Parathyroid adenoma (tissue), 2 donors: Measurements from ENCODE around the gene SLC2A10.

Source experiments
- H2AFZ ChIP-seq: fragments of 300-600 bp; sonication (generic); one replicate; pipeline ENCODE4 v1.7.0; 2017; ENCODE audit warnings: antibody characterized with exemption, mild to moderate bottlenecking
- H3K27ac ChIP-seq: fragments of 300-600 bp; sonication (generic); one replicate; pipeline ENCODE4 v1.7.0; 2017
- H3K27me3 ChIP-seq: fragments of 300-600 bp; sonication (generic); one replicate; pipeline ENCODE4 v1.7.0; 2017; ENCODE audit warnings: low read length; ENCODE audit not compliant: control insufficient read depth, insufficient read depth
- H3K36me3 ChIP-seq: fragments of 300-600 bp; sonication (generic); one replicate; pipeline ENCODE4 v1.7.0; 2017; ENCODE audit warnings: low read length; ENCODE audit not compliant: control insufficient read depth, insufficient read depth
- H3K4me1 ChIP-seq: fragments of 300-600 bp; sonication (generic); one replicate; pipeline ENCODE4 v1.7.0; 2017; ENCODE audit warnings: control low read depth
- H3K4me2 ChIP-seq: fragments of 300-600 bp; sonication (generic); one replicate; pipeline ENCODE4 v1.7.0; 2017; ENCODE audit warnings: low read length
- H3K4me3 ChIP-seq: fragments of 300-600 bp; sonication (generic); one replicate; pipeline ENCODE4 v1.7.0; 2017; ENCODE audit warnings: low read depth, low read length
- H3K79me2 ChIP-seq: fragments of 300-600 bp; sonication (generic); one replicate; pipeline ENCODE4 v1.7.0; 2017; ENCODE audit warnings: control low read depth
- H3K9ac ChIP-seq: fragments of 300-600 bp; sonication (generic); one replicate; pipeline ENCODE4 v1.7.0; 2017; ENCODE audit warnings: mild to moderate bottlenecking
- H3K9me3 ChIP-seq: fragments of 300-600 bp; sonication (generic); one replicate; pipeline ENCODE4 v1.7.0; 2017; ENCODE audit warnings: low read length; ENCODE audit not compliant: control insufficient read depth
- TF ChIP-seq, protein P1 (sequence below): fragments of 300-600 bp; sonication (generic); IDR thresholded peaks from one replicate; pipeline ENCODE4 v1.7.0; 2017; ENCODE audit warnings: antibody characterized with exemption, mild to moderate bottlenecking
- donor health status: primary hyperparathyroidism.

Gene SLC2A10

DNA sequence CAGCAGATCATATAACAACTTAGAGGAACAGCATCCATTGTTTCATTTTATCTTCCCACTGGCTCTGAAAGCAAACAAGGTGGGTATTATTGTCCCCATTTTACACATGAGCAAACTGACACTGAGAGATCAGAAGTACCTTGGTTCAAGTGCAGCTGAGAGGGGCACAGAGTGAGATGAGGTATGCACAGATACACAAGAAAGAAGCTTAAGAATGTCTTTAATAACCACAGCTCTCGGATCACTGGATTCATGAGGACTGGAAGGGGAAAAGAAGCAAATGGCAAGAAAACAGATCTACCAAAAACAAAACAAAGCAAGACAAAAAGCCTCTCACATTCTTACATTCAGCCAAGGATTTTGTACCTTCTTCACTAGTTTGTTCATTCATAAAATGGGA lies 10.6 kb downstream of the SLC2A10 start:
- no peak overlapping the region for H3K27ac ChIP-seq
- H3K4me3 ChIP-seq, result no peak overlapping the region
- H2AFZ ChIP-seq, result no peak overlapping the region
- H3K27me3 ChIP-seq, result no peaks in the 10 kb centered on the region
- no peaks in the 10 kb centered on the region for H3K36me3 ChIP-seq
- no peak overlapping the region for H3K4me2 ChIP-seq
- no peaks in the 10 kb centered on the region for H3K79me2 ChIP-seq
- TF ChIP-seq, protein P1, sequence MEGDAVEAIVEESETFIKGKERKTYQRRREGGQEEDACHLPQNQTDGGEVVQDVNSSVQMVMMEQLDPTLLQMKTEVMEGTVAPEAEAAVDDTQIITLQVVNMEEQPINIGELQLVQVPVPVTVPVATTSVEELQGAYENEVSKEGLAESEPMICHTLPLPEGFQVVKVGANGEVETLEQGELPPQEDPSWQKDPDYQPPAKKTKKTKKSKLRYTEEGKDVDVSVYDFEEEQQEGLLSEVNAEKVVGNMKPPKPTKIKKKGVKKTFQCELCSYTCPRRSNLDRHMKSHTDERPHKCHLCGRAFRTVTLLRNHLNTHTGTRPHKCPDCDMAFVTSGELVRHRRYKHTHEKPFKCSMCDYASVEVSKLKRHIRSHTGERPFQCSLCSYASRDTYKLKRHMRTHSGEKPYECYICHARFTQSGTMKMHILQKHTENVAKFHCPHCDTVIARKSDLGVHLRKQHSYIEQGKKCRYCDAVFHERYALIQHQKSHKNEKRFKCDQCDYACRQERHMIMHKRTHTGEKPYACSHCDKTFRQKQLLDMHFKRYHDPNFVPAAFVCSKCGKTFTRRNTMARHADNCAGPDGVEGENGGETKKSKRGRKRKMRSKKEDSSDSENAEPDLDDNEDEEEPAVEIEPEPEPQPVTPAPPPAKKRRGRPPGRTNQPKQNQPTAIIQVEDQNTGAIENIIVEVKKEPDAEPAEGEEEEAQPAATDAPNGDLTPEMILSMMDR, result no peak
- H3K9me3 ChIP-seq, result no peaks in the 10 kb centered on the region
- H3K9ac ChIP-seq, result no peak overlapping the region
- no peaks in the 10 kb centered on the region for H3K4me1 ChIP-seq

DNA sequence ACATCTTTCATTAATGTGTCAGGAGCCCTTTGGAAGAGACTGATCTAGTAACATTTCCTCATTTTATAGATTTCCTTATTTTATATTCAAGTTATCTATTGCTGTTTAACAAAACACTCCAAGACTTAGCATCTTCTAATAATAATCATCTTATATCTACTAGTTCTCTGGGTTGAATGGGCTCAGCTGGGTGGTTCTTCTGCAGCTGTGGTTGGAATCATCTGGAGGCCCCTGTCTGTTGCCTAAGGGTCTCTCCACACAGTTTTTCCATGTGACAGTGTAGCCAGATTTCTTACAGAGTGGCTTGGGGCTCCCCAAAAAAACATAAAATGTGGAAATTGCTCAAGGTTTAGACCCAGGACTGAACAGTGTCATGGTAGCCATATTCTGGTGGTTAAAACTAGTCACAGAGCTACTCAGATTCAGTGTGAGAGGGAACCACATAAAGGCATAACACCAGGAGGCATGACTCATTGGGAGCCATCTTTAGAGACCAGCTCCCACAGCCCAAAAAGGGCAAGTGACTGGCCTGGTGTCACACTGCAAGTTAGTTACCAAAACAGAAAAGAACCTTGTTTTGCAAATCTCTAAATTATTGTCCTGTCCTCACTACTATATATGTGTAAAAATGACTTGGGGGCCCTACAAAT lies 11.5 kb downstream of the SLC2A10 start:
- no peak overlapping the region for H2AFZ ChIP-seq
- TF ChIP-seq, protein P1, result no peak
- H3K27me3 ChIP-seq, result no peaks in the 10 kb centered on the region
- no peaks in the 10 kb centered on the region for H3K79me2 ChIP-seq
- H3K4me1 ChIP-seq, result no peaks in the 10 kb centered on the region
- H3K27ac ChIP-seq, result no peak overlapping the region
- H3K9me3 ChIP-seq, result no peaks in the 10 kb centered on the region
- no peak overlapping the region for H3K4me2 ChIP-seq
- no peak overlapping the region for H3K9ac ChIP-seq
- no peaks in the 10 kb centered on the region for H3K36me3 ChIP-seq
- H3K4me3 ChIP-seq, result no peak overlapping the region

GRCh38 chr20:46721476-46721875 lies 12.0 kb downstream of the SLC2A10 start:
- Histone ChIP-seq H3K4me3 (no peak overlapping the region), H3K36me3 (no peaks in the 10 kb centered on the region), H3K27ac (no peak overlapping the region), H3K4me1 (no peaks in the 10 kb centered on the region), H3K9ac (no peak overlapping the region), H2AFZ (no peak overlapping the region), H3K9me3 (no peaks in the 10 kb centered on the region), H3K27me3 (no peaks in the 10 kb centered on the region), H3K4me2 (no peak overlapping the region), H3K79me2 (no peaks in the 10 kb centered on the region)
- TF ChIP-seq, protein P1, result no peak

DNA sequence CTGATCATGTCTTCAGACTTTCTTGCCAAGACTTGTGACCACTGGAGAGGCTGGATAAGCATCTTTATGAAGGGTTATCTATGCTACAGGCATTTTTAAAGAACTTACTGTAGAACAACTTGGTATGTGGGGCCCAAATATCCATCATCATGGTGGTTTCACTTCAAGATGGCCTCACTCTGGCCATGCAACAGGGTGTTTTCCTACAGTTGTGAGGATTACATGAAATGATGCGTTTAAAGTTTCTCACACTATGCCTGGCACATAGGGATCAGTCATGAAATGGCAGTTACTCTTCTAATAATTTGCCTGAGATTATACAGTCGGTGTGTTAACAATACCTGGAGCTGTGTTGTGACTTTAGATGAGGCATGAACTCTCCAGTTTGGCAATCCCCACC lies 13.0 kb downstream of the SLC2A10 start:
- Histone ChIP-seq H2AFZ (no peak overlapping the region), H3K36me3 (no peaks in the 10 kb centered on the region), H3K9me3 (no peaks in the 10 kb centered on the region), H3K4me1 (no peaks in the 10 kb centered on the region), H3K79me2 (no peaks in the 10 kb centered on the region), H3K27me3 (no peaks in the 10 kb centered on the region), H3K27ac (no peak overlapping the region), H3K4me2 (no peak overlapping the region), H3K4me3 (no peak overlapping the region), H3K9ac (no peak overlapping the region)
- TF ChIP-seq, protein P1, result no peak

- Histone ChIP-seq H3K4me1 (no peaks in the 10 kb centered on the region), H3K4me3 (no peak overlapping the region), H3K9me3 (no peaks in the 10 kb centered on the region), H3K9ac (no peak overlapping the region), H3K27ac (no peak overlapping the region), H2AFZ (no peak overlapping the region), H3K27me3 (no peaks in the 10 kb centered on the region), H3K36me3 (no peaks in the 10 kb centered on the region), H3K4me2 (no peak overlapping the region), H3K79me2 (no peaks in the 10 kb centered on the region)
- TF ChIP-seq, protein P1, result no peak
Measured at GRCh38 chr20:46723039-46723438, 13.6 kb downstream of the SLC2A10 start.
